ENCODE data around the gene SMIM8. TPM values are rescaled to one million over a fixed set of nuclear protein-coding genes. Genes with fewer than 3 reads are reported as not detected.
"Not testable (repeated sequence)": the region's sequence is repeated elsewhere in the genome, so short reads cannot be mapped to it uniquely, and the experiment has no call there.

Gene SMIM8
- total and polyA plus RNA-seq, 9 donors = 9.1 to 14.1 (median 10.6) TPM

DNA sequence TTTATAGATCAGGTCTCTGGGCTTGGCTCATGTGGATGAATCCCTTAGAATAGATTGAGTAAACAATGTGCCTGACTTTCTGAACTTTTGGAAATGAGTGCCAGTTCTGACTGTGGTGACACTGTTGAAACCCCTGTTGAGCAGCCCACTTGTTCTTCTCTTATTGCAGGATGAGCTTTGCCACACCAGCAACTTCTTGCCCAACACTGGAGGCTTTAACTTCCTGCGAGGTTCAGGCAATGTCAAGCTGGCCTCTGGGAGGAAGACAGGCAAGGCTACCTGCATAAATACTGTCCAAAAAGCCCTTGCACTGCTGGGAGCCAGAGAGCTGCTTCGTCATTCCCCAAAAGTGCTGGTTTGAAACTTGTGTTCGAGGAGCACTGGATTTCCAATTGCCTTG, 32.8 kb upstream of the SMIM8 start:
- no peak overlapping the region for H3K4me3 ChIP-seq (ENCODE audit: low read length)
- 90% methylated on average over 3 of the region's 3 CpGs for WGBS (ENCODE audit: insufficient coverage)
- no peak overlapping the region for H3K27ac ChIP-seq (ENCODE audit: low read length)
- H3K9me3 ChIP-seq (replicated peaks; ENCODE audit: control insufficient read depth, low read depth, low read length) = no peaks in the 10 kb centered on the region
- H3K27me3 ChIP-seq (ENCODE audit: control insufficient read depth, insufficient read depth, low read length) = no peaks in the 10 kb centered on the region
- no peak for DNase-seq
- no peaks in the 10 kb centered on the region for H3K4me1 ChIP-seq (ENCODE audit: control insufficient read depth, insufficient read depth, low read length)
- no peaks in the 10 kb centered on the region for H3K36me3 ChIP-seq (ENCODE audit: control insufficient read depth, insufficient read depth, low read length)

DNA sequence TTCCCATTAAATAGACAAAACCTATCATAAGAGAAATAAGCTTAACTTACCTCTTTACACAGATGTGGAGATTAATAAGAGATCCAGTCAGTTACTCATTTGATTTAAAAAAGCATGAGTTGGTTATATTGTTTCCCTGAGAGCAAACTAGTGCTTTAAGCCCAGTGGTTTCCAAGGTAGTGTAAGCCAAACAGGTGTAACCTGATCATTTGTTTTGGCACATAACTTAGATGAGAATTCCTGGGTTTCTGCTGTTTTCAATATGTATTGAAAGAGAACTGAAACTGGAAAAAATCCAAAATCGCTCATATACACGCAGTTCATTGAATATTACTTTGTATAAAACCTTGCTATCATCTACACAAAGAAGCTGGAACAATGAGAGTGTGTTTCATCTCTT, 30.5 kb upstream of the SMIM8 start:
- WGBS (ENCODE audit: insufficient coverage) = no CpG with 5 or more reads among the region's 2 CpGs
- peak; percentile 35 for DNase-seq
- no peaks in the 10 kb centered on the region for H3K9me3 ChIP-seq (replicated peaks; ENCODE audit: control insufficient read depth, low read depth, low read length)
- H3K4me3 ChIP-seq (ENCODE audit: low read length) = no peak overlapping the region
- H3K4me1 ChIP-seq (ENCODE audit: control insufficient read depth, insufficient read depth, low read length) = no peaks in the 10 kb centered on the region
- H3K27ac ChIP-seq (ENCODE audit: low read length) = no peak overlapping the region
- H3K27me3 ChIP-seq (ENCODE audit: control insufficient read depth, insufficient read depth, low read length) = no peaks in the 10 kb centered on the region
- H3K36me3 ChIP-seq (ENCODE audit: control insufficient read depth, insufficient read depth, low read length) = no peaks in the 10 kb centered on the region

DNA sequence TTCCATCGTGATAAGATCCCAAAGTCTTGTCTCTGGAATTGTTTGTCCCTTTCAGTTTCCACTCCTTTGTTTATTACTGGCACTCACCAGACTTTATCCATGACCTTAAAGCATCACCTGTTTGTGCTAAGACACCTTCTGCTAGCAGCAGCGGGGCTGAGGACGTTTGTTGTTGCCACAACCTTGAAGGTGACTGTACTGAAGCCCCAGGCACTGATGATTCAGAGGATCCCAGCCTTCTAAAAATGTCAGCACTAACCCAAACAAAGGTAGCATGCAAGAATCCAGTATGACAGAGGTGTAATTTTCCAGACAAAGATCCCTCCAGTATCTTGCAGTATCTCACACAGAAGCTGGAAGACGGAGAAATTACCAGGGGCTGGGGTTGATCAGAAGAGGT, 28.9 kb upstream of the SMIM8 start:
- Histone ChIP-seq H3K27ac (ENCODE audit: low read length) (no peak overlapping the region), H3K36me3 (ENCODE audit: control insufficient read depth, insufficient read depth, low read length) (no peaks in the 10 kb centered on the region), H3K4me1 (ENCODE audit: control insufficient read depth, insufficient read depth, low read length) (no peaks in the 10 kb centered on the region), H3K9me3 (replicated peaks; ENCODE audit: control insufficient read depth, low read depth, low read length) (no peaks in the 10 kb centered on the region), H3K4me3 (ENCODE audit: low read length) (no peak overlapping the region), H3K27me3 (ENCODE audit: control insufficient read depth, insufficient read depth, low read length) (no peaks in the 10 kb centered on the region)
- WGBS (ENCODE audit: insufficient coverage) = 74% methylated on average over 3 of the region's 4 CpGs
- DNase-seq = no peak

DNA sequence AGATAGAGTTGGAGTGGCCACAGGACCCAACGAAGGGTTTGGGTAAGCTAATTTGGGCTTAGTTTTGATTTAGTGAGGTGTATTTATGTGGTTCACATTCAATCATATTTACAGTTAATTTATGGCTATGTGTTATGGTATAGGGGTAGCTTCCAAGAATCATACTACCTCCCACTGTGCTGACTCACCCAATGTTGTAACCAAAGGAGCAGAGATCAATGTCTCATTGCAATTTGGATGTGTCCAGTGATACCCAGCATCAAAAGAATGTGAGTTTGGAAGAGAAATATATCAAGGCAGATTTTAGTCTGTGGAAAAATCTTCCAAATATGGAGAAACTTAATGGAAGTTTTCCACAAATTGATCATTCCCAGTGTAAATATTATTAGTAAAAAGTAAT, 25.3 kb upstream of the SMIM8 start:
- Histone ChIP-seq H3K4me1 (ENCODE audit: control insufficient read depth, insufficient read depth, low read length) (no peaks in the 10 kb centered on the region), H3K9me3 (replicated peaks; ENCODE audit: control insufficient read depth, low read depth, low read length) (no peaks in the 10 kb centered on the region), H3K27ac (ENCODE audit: low read length) (no peak overlapping the region), H3K36me3 (ENCODE audit: control insufficient read depth, insufficient read depth, low read length) (no peaks in the 10 kb centered on the region), H3K27me3 (ENCODE audit: control insufficient read depth, insufficient read depth, low read length) (no peaks in the 10 kb centered on the region), H3K4me3 (ENCODE audit: low read length) (no peak overlapping the region)
- no peak for DNase-seq
- WGBS (ENCODE audit: insufficient coverage) = no CpG with 5 or more reads among the region's 1 CpG

DNA sequence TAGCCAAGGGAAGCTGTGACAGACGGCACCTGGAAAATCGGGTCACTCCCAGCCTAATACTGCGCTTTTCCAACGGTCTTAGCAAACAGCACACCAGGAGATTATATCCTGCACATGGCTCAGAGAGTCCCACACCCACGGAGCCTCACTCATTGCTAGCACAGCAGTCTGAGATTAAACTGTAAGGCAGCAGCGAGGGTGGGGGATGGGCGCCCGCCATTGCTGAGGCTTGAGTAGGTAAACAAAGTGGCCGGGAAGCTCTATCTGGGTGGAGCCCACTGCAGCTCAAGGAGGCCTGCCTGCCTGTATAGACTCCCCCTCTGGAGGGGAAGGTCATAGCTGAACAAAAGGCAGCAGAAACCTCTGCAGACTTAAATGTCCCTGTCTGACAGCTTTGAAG, 21.1 kb upstream of the SMIM8 start:
- 100% methylated on average over 5 of the region's 9 CpGs for WGBS (ENCODE audit: insufficient coverage)
- H3K27me3 ChIP-seq (ENCODE audit: control insufficient read depth, insufficient read depth, low read length) = not testable (repeated sequence)

DNA sequence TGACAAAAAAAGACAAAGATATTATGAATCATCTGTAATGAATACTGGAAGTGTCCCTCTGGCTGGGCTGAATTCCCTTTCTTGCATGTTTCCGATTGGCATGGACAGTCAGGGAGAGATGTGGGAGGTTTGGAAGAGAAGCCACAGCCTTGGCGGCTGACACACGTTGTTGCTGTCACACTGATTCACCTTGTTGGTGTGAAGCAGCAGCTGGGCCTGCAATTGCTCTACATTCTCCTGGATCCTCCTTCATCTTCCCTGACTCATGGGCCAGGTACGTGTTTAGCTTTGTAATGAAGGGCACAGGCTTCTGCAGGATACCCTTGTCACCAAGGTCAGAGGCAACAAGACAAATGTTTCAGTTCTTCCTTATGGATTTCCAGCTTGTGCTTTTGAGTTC, 13.4 kb upstream of the SMIM8 start:
- Histone ChIP-seq H3K9me3 (replicated peaks; ENCODE audit: control insufficient read depth, low read depth, low read length) (no peaks in the 10 kb centered on the region), H3K36me3 (ENCODE audit: control insufficient read depth, insufficient read depth, low read length) (no peaks in the 10 kb centered on the region), H3K27ac (ENCODE audit: low read length) (no peak overlapping the region), H3K27me3 (ENCODE audit: control insufficient read depth, insufficient read depth, low read length) (no peaks in the 10 kb centered on the region), H3K4me3 (ENCODE audit: low read length) (no peak overlapping the region), H3K4me1 (ENCODE audit: control insufficient read depth, insufficient read depth, low read length) (no peaks in the 10 kb centered on the region)
- DNase-seq = no peak
- WGBS (ENCODE audit: insufficient coverage) = 73% methylated on average over 2 of the region's 4 CpGs

More for the DNA sequence above, 21.1 kb upstream of the SMIM8 start:
- H3K4me1 ChIP-seq (ENCODE audit: control insufficient read depth, insufficient read depth, low read length); DNase-seq; H3K9me3 ChIP-seq (replicated peaks; ENCODE audit: control insufficient read depth, low read depth, low read length); H3K36me3 ChIP-seq (ENCODE audit: control insufficient read depth, insufficient read depth, low read length); H3K4me3 ChIP-seq (ENCODE audit: low read length); H3K27ac ChIP-seq (ENCODE audit: low read length): not testable (repeated sequence)

DNA sequence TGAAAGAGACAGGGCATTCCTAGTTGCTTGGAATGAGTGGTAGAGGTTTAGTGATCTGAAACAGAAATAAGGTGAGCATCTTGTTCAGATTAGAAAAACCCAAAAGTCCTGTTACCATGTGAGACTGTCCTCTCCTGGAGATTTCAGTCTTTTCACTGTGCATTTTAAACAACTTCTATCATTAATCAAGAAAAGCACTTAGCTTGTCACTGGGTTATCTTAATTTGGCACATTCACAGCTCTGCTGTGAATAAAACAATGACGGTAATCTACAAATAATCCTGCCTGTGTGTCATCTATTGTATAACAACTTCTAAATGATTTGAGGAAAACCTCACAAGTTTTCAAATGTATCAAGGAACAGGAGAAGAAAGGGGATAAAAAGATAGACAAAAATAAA, 9.5 kb upstream of the SMIM8 start:
- Histone ChIP-seq H3K27ac (ENCODE audit: low read length) (no peak overlapping the region), H3K9me3 (replicated peaks; ENCODE audit: control insufficient read depth, low read depth, low read length) (no peaks in the 10 kb centered on the region), H3K27me3 (ENCODE audit: control insufficient read depth, insufficient read depth, low read length) (no peaks in the 10 kb centered on the region), H3K4me1 (ENCODE audit: control insufficient read depth, insufficient read depth, low read length) (no peaks in the 10 kb centered on the region), H3K4me3 (ENCODE audit: low read length) (no peak overlapping the region), H3K36me3 (ENCODE audit: control insufficient read depth, insufficient read depth, low read length) (no peaks in the 10 kb centered on the region)
- no CpG with 5 or more reads among the region's 1 CpG for WGBS (ENCODE audit: insufficient coverage)
- DNase-seq = no peak

DNA sequence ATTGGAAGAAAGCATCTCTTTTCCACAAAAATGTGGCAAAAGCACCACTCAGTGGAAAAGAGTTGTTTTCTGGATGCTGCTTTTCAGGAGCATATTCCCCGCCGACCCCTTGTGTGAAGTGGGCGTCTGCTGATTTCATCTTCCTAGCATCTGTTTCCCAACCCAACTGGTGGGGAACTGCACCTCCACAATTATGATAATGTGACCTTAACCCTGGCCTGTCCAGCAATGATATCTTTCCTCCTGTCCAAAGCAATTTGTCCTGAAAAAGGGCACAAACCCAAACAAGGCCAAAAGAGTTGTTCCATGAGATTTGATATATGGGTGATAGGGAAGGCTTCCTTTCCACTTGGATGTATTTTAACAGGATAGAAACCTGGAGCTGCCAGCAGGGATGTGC, 7.3 kb upstream of the SMIM8 start:
- Histone ChIP-seq H3K4me1 (ENCODE audit: control insufficient read depth, insufficient read depth, low read length) (no peaks in the 10 kb centered on the region), H3K9me3 (replicated peaks; ENCODE audit: control insufficient read depth, low read depth, low read length) (no peaks in the 10 kb centered on the region), H3K27me3 (ENCODE audit: control insufficient read depth, insufficient read depth, low read length) (no peaks in the 10 kb centered on the region), H3K4me3 (ENCODE audit: low read length) (no peak overlapping the region), H3K36me3 (ENCODE audit: control insufficient read depth, insufficient read depth, low read length) (no peaks in the 10 kb centered on the region), H3K27ac (ENCODE audit: low read length) (no peak overlapping the region)
- no peak for DNase-seq
- no CpG with 5 or more reads among the region's 3 CpGs for WGBS (ENCODE audit: insufficient coverage)

DNA sequence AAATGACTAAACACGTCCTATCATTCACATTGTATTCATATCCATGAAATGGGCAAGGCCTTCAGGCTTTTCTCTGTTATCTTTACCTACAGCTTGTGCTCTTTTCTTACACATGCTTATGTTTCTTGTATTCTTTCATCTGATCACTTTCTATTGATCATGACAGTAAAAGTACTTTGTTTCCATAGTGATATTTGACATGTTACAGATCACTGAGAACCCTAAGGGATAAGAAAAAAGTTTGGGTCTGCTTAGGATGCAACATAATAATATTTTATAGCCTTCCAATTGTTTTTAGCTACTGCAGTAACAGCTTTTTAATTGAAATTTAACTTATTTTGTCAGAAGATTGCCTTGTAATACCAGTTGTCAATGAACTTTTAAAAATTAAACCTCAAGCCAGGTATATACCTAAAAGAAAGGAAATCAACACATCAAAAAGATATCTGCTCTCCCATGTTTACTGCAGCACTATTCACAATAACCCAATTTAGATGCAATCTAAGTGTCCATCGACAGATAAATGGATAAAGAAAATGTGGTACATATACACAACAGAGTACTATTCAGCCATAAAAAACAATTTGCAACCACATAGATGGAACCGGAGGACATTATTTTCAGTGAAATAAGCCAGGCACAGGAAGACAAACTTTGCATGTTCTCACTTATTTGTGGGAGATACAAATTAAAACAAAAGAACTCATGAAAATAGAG, 3.0 kb upstream of the SMIM8 start:
- Histone ChIP-seq H3K4me1 (ENCODE audit: control insufficient read depth, insufficient read depth, low read length) (peaks cover 4% of the 10 kb centered on the region), H3K36me3 (ENCODE audit: control insufficient read depth, insufficient read depth, low read length) (no peaks in the 10 kb centered on the region), H3K27ac (ENCODE audit: low read length) (no peak overlapping the region), H3K27me3 (ENCODE audit: control insufficient read depth, insufficient read depth, low read length) (no peaks in the 10 kb centered on the region), H3K4me3 (ENCODE audit: low read length) (no peak overlapping the region), H3K9me3 (replicated peaks; ENCODE audit: control insufficient read depth, low read depth, low read length) (no peaks in the 10 kb centered on the region)
- no peak for DNase-seq
- WGBS (ENCODE audit: insufficient coverage) = no CpG with 5 or more reads among the region's 3 CpGs

DNA sequence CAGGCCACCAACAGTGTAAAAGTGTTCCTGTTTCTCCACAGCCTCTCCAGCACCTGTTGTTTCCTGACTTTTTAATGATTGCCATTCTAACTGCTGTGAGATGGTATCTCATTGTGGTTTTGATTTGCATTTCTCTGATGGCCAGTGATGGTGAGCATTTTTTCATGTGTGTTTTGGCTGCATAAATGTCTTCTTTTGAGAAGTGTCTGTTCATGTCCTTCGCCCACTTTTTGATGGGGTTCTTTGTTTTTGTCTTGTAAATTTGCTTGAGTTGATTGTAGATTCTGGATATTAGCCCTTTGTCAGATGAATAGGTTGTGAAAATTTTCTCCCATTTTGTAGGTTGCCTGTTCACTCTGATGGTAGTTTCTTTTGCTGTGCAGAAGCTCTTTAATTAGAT, 1.5 kb downstream of the SMIM8 start:
- no CpG with 5 or more reads among the region's 1 CpG for WGBS (ENCODE audit: insufficient coverage)
- DNase-seq; H3K27ac ChIP-seq (ENCODE audit: low read length); H3K4me3 ChIP-seq (ENCODE audit: low read length); H3K27me3 ChIP-seq (ENCODE audit: control insufficient read depth, insufficient read depth, low read length); H3K36me3 ChIP-seq (ENCODE audit: control insufficient read depth, insufficient read depth, low read length); H3K4me1 ChIP-seq (ENCODE audit: control insufficient read depth, insufficient read depth, low read length); H3K9me3 ChIP-seq (replicated peaks; ENCODE audit: control insufficient read depth, low read depth, low read length): not testable (repeated sequence)

DNA sequence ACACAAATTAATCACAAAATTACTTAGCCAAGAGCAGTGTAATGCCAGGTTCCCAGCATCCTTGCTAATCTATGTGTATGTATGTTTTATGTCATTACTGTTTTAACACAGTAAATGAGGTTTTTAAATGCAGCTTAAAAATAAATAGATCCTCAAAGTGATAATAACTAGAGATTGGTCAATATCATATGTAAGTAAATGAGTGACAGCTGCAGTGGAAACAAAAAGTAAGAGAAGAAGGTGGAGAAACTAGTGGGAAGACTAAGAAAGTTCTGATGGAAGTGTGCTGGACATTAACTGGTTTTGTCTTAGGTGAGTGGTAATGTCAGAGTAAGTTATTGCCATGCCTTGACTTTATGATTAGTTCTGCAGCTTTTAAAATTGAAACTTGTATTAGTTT, 8.6 kb downstream of the SMIM8 start:
- Histone ChIP-seq H3K9me3 (replicated peaks; ENCODE audit: control insufficient read depth, low read depth, low read length) (no peaks in the 10 kb centered on the region), H3K4me3 (ENCODE audit: low read length) (no peak overlapping the region), H3K36me3 (ENCODE audit: control insufficient read depth, insufficient read depth, low read length) (no peaks in the 10 kb centered on the region), H3K27ac (ENCODE audit: low read length) (no peak overlapping the region), H3K4me1 (ENCODE audit: control insufficient read depth, insufficient read depth, low read length) (no peaks in the 10 kb centered on the region), H3K27me3 (ENCODE audit: control insufficient read depth, insufficient read depth, low read length) (no peaks in the 10 kb centered on the region)
- DNase-seq = no peak

Data from muscle of leg (tissue), 11 donors.